Measurements from ENCODE around the gene OOSP3.

The OOSP3 gene

GRCh38 chr11:59943997-59944714 is 65.6 kb downstream of the OOSP3 start:
- no peak for DNase-seq (ENCODE audit: low read depth in 3 of 3, low spot score in 1 of 3)

DNA sequence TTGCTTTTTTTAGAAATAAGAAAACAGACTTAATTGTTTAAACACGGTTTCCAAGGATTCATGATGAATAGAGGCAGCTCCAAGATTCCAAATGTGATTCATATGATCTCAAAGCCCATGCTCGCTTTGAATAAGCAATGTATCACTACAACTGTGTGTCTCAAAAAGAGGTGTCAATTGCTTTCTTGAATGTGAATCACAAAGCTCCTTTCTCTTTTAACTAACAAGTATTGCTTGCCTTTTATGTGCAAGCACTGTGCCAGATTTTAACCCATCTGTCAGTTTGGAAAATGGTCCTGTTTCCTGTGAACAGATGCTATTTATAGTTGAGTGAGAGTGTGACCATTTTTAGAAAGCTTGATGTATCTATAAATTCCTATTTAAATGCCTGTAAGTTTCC is 66.1 kb downstream of the OOSP3 start:
- DNase-seq (ENCODE audit: low read depth in 3 of 3, low spot score in 1 of 3) = no peak

All from stimulated activated CD4-positive, alpha-beta T cell treated with anti-CD3 and anti-CD28 coated beads, TNF-alpha, amount 100 ng/mL, for 1 hour (primary cell).